HEK293 (cell line): ENCODE results near the gene C16orf86.

Experiments
- BCL11A ChIP-seq: fragments of 450-650 bp; formaldehyde crosslinking; IDR thresholded peaks from 2 replicates; pipeline ENCODE4 v1.5.1; 2016; ENCODE audit warnings: low read depth, missing biosample characterization, missing genetic modification characterization
- KLF16 ChIP-seq: fragments of 450-650 bp; formaldehyde crosslinking; IDR thresholded peaks from 2 replicates; pipeline ENCODE4 v1.5.1; 2017; ENCODE audit warnings: missing biosample characterization, missing genetic modification characterization
- MZF1 ChIP-seq: fragments of 450-650 bp; formaldehyde crosslinking; IDR thresholded peaks from 2 replicates; pipeline ENCODE4 v1.5.1; 2017; ENCODE audit warnings: missing biosample characterization, missing genetic modification characterization, borderline replicate concordance
- REST ChIP-seq: fragments of 450-650 bp; formaldehyde crosslinking; IDR thresholded peaks from 2 replicates; pipeline ENCODE4 v1.5.1; 2016; ENCODE audit warnings: missing biosample characterization, missing genetic modification characterization
- ZBTB8A ChIP-seq: fragments of 450-650 bp; formaldehyde crosslinking; IDR thresholded peaks from 2 replicates; pipeline ENCODE4 v1.5.1; 2016; ENCODE audit warnings: missing biosample characterization, missing genetic modification characterization
- ZNF112 ChIP-seq: fragments of 450-650 bp; formaldehyde crosslinking; IDR thresholded peaks from 2 replicates; pipeline ENCODE4 v1.5.0; 2017; ENCODE audit warnings: missing biosample characterization, missing genetic modification characterization
- ZNF626 ChIP-seq: fragments of 450-650 bp; sonication (Bioruptor Pico); formaldehyde crosslinking; IDR thresholded peaks from 2 replicates; pipeline ENCODE4 v1.5.1; 2018; ENCODE audit warnings: missing biosample characterization, missing genetic modification characterization, inconsistent platforms
- ZNF660 ChIP-seq: fragments of 450-650 bp; IDR thresholded peaks from 2 replicates; pipeline ENCODE4 v1.5.1; 2018; ENCODE audit warnings: missing biosample characterization, mild to moderate bottlenecking, missing genetic modification characterization
- TF ChIP-seq, protein P1 (sequence below): fragments of 450-650 bp; formaldehyde crosslinking; IDR thresholded peaks from 2 replicates; pipeline ENCODE4 v1.5.1; 2016; ENCODE audit warnings: missing biosample characterization, missing genetic modification characterization

DNA sequence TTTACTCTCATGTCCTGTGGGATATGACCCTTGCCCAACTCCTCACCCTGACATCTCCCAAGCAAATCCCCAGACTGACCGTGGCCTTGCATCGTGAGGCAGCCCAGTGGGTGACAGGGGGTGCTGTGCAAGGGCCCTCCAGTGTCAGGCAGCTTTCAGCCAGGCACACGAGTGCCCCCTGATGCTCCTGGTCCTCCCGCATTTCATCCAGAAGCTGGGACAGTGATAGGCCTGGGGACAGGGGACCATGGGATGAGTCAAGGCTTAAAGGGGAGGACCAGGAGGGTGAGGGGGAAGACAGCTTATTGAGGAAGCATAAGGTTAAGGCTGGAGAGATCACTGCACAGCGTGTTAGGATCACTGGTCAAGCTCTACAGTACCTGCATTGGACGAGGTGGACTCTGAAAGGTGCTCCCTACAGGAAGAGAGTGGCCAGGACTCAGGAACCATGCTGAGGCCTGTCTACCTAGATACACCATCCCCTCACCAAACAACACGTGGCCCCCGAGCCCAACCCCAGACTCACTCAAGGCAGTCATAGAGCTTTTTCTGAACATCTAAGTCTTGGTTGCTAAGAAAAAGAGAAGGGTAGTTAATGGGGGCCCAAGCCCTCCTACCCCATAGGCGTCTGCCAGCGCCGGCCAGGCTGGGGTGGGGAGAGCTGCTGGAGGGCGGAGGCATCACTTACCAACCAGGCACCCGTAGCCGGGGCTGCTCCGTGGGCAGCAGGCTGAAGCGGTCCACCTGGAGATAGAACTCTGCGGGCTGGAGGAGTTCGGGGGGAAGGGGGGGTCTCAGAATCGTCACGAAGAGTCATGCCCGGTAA, 7.6 kb upstream of the C16orf86 start:
- no peak for TF ChIP-seq MZF1
- TF ChIP-seq ZNF112 = no peak
- TF ChIP-seq, protein P1, sequence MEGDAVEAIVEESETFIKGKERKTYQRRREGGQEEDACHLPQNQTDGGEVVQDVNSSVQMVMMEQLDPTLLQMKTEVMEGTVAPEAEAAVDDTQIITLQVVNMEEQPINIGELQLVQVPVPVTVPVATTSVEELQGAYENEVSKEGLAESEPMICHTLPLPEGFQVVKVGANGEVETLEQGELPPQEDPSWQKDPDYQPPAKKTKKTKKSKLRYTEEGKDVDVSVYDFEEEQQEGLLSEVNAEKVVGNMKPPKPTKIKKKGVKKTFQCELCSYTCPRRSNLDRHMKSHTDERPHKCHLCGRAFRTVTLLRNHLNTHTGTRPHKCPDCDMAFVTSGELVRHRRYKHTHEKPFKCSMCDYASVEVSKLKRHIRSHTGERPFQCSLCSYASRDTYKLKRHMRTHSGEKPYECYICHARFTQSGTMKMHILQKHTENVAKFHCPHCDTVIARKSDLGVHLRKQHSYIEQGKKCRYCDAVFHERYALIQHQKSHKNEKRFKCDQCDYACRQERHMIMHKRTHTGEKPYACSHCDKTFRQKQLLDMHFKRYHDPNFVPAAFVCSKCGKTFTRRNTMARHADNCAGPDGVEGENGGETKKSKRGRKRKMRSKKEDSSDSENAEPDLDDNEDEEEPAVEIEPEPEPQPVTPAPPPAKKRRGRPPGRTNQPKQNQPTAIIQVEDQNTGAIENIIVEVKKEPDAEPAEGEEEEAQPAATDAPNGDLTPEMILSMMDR = no peak; the same call in 1 of the 2 replicates
- no peak for TF ChIP-seq ZNF660
- no peak for TF ChIP-seq REST (tag by site-specific recombination)
- TF ChIP-seq ZNF626 = no peak
- TF ChIP-seq BCL11A (tag by site-specific recombination) = no peak
- TF ChIP-seq ZBTB8A = no peak
- TF ChIP-seq KLF16 (tag by site-specific recombination) = no peak
